Stimulated activated CD4-positive, alpha-beta T cell treated with anti-CD3 and anti-CD28 coated beads, Interleukin-2, amount 100 ng/mL, for 48 hours (primary cell): ENCODE measurements around the gene SNIP1.
A peak's percentile ranks its signal among the peaks of the same experiment; 100 is the strongest.
"Not testable (repeated sequence)": the region's sequence is repeated elsewhere in the genome, so short reads cannot be mapped to it uniquely, and the experiment has no call there.

Experiments
- DNase-seq, 2 donors: peaks; one replicate each; pipeline ENCODE4 v3.0.0-alpha.2; 2020

SNIP1 gene

DNA sequence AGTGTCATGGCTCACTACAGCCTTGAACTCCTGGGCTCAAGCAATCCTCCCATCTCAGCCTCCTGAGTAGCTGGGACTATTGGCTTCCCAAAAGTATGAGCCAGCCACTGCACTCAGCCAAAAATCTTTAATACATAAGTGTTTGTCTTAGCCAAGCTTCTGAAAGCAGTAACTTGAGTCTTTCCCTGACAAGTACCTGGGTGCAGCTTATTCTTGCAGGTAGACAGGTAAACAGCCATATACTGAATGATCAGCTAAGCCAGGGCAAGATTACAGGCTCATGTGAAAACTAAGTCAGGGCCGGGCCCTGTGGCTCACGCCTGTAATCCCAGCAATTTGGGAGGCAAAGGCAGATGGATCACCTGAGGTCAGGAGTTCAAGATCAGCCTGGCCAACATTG is 47.4 kb downstream of the SNIP1 start:
- DNase-seq: no peak

DNA sequence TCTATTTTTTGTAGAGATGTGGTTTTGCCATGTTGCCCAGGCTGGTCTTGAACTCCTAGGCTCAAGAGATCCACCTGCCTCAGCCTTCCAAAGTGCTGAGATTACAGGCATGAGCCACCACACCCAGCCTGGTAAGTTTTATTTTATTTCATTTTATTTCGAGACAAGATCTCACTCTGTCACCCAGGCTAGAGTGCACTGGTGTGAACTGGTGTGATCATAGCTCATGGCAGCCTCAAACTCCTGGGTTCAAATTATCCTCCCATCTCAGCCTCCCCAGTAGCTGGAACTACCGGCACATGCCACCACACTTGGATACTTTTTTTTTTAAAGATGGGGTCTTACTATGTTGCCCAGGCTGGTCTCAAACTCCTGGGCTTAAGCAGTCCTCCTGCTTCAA is 51.3 kb downstream of the SNIP1 start:
- not testable (repeated sequence) for DNase-seq

DNA sequence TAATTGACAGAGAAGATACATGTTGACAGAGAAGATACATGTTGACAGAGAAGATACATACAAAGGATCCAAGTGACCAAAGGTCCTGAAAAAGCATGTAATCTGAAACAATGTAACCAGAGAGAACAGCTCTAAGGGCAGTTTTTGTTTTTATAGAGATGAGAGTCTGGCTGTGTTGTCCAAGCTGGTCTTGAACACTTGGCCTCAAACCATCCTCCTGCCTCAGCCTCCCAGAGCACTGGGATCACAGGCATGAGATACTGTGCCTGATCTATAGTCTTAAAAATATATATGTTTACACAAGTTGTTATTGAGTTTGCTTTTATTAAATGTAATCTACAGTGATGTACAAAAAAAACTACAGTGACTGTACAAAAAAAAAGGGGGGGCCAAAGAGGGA is 52.0 kb downstream of the SNIP1 start:
- DNase-seq: no peak

DNA sequence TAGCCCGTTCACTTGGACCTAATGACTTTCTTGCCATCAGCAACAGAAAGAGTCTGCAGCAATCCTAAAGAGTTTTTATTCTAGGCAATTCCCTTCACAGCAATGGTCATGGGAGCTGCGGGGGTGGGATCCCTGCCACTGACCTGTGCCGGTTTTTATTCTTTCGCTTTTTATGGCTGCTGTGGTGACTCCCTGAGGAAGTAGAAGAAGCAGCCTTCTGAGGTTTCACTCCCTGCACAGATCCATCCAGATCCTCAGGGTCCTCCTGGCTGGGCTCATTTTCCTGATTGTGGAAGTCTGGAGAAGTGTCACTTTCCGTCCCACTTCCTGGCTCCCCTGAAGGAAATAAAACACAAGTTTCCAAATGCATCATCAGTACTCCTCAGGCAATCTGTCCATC is 52.4 kb downstream of the SNIP1 start:
- DNase-seq: no peak

DNA sequence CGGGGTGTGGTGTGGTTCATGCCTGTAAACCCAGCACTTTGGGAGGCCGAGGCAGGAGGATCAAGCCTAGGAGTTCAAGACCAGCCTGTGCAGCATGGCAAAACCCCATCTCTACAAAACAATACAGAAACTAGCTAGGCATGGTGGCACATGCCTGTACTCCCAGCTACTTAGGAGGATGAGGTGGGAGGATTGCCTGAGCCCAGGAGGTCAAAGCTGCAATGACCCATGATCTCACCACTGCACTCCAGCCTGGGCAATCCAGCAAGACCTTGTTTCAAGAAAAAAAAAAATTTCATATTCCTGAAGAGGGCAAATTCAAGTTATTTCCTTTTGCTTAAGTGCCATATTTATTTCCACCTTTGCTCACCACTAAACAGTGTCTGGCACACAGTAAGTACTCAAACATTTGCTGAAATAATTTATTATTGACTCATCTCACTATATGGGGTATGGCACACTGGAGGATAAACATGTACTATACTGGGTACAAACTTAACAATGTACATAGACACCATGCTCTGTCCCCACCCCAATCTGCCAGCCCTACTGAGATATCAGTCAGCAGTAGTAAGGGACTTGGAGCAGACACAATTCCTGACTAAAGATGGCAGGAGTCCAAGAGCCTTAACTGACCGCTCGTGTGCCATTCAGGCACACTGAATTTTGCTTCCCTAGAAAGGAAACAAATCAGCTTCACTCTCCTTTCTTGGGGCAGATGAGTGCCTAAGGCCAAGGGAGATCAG is 55.0 kb downstream of the SNIP1 start:
- DNase-seq: no peak

DNA sequence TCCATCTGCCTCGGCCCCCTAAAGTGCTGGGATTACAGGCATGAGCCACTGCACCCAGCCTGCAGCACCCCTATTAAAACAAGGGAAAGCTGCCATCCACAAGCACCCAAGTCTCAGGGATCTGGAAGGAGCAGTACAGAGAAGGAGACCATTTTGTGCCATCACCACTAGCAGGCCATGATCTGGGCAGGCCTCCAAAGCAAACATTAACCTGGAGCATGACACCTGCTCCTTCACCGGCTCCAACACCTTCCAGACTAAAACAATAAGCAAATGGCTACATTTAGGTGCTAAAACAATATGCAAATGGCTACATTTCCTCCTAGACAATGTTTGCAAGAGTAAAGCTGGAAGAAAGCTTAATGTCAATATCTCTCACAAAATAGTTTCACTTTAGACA is 56.3 kb downstream of the SNIP1 start:
- DNase-seq: no peak

DNA sequence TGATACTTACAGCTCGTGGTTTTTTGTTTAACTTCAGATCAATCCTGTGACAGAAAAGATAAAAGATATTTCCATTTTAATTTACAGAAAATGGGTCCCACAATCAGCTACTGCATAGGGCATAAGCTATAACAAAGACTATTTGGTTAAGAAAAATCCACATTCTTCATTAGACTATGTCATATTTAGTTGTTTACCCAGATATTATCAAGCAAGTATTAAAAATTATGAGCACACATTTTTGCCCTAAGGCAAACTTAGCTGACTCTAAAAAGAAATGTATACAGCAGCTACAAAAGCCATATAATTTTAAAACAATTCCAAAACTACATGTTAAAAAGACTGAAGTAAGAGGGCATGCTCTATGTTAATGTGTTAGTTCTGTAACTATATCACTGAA is 58.2 kb downstream of the SNIP1 start:
- DNase-seq: no peak

DNA sequence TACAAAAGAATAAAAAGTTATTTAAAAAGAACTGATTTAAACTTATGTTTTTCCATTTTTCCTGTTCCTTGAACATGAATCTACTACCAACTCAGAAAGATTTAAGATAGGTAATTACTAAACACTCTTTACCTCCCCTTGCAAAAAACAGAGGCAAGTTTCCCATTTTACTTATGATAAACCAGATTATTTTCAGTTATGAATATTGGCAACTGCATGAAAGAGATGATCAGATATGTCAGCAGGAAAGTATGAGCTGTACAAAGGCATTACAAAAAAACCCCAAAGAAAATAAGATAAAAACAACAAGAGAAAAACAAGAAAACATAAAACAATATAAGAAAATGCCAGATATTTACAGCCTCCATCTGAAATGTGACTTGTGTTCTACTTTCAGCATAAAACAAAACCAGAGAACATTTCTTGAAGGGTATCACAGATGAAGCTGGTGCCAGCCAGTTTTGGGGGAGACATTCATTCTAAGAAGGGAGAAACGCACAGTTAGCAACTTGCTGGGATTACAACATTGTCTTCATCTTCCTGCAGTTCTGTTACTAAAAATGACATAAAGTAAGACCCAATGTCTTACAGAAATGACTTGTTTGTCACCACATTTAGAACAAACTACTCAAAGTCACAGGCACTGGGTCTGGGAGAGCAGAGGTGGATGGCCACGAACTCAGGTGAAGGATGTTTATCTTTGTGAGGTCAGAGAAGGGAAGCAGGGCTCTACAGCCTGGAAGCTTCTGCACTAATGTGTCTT is 60.6 kb downstream of the SNIP1 start:
- no peak for DNase-seq

DNA sequence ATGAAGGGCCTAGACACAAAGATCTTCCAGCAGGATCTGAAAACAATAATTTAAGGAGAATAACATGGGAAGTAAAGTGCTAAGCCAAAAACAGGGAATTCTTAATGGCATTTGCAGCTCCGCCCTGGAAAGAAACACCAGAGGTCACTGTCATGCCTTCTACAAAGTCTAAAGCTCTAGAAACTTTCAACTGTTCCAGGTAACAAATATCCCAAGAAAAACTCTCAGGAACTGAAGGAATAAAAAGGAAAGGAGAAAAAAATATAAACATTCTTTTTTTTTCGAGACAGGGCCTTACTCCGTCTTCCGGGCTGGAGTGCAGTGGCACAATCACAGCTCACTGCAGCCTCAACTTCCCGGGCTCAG is 66.5 kb downstream of the SNIP1 start:
- DNase-seq: no peak

DNA sequence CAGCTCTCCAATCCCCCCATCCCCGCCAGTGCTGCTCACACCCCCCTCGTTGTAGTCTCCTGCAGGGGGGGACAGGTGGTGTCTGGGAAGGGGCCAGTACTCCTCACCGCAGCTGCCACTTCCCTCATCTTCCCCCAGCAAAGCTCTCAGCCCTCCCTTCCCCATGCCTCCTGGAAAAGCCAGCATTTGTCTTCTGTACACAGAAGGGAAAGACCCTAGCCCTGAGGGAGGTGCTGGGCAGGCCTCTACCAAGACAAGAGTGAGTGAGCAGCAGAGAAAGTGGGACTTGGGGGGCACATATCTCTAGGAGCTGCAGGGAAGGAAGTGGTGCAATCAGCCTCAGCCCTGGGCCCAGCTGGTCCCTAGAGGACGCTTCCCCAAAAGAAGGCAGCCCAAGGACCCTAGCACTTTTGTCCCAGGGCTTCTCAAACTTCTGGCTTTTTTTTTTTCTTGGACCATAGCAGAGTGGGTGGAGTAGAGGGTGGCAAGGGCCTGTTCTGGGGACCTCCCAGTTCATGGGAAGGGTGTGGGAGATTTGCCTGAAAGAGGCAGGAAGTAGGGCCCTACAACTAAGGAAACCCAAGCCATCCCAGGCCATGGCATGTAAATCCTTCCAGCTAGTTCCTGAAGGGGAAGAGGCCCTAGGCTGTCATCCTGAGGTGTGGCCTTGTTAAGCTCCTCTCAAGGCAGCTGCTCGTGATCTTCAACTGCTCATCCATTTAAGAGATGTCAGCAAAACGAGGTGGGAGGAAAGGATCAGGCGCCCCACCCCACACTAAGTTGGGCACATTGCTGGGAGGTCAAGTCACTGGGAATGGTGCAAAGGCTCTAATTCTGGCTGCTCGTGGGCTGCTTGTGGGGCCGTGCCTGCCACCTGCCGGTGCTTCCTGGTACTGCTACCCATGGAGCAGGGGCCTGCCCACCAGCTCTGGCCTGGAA is 67.1 kb downstream of the SNIP1 start:
- DNase-seq: peak; percentile 77 to 81

DNA sequence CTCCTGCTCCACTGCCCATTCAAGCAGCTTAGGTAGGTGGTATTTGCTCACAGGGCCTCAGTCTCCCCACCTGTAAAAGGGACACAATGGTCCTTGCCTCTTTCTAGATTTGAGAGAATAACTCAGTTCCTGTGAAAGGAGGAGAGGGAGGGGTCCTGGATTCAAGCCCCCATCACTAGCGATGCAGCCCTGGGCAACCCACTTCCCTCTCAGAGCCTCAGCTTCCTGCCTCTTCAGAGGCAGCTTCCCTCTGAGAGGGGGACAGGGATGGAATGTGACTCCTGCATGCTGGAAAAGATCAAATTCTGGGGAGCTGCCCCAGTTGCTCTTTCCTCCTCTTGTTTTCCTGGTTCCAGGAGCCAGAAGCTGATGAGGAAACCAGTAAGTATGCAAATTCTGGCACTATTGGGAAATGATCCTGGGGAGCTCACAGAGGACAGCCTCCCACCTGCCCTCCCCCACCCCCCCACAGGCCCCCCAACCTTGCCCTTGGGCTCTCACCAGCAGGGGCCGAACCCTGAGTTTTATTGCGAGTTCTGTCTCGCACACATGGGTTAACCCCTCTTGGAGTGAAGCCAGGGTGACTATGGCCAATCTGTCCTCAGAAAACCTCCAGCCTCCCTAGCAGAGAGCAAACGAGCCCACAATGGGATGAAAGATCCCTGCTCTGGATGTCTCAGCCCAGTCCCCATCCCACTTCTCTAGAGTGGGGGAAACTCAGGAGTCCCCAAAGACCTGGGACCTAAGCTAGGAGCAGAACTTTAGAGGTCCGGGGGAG is 68.0 kb downstream of the SNIP1 start:
- no peak for DNase-seq
